ENCODE data around the gene MTHFD1L.

Gene MTHFD1L

GRCh38 chr6:150866991-150867501 is 1.5 kb downstream of the MTHFD1L start:
- Histone ChIP-seq H3K27ac (ENCODE audit: low read length) (peak overlapping the region; percentile 65), H2AFZ (ENCODE audit: low read depth, low read length) (peak overlapping the region; percentile 91), H3K79me2 (ENCODE audit: insufficient read depth, low read length) (peaks cover 59% of the 10 kb centered on the region), H3K9me3 (ENCODE audit: insufficient read depth, low read length, severe bottlenecking) (no peaks in the 10 kb centered on the region), H3K4me1 (ENCODE audit: insufficient read depth, low read length) (peaks cover 40% of the 10 kb centered on the region), H3K4me2 (ENCODE audit: insufficient read depth, low read length) (peak overlapping the region; percentile 95), H3K4me3 (ENCODE audit: low read depth in 1 of 2, low read length in 2 of 2) (peak overlapping the region; percentile 51 to 83; a peak in 3 of 4 replicates), H4K20me1 (ENCODE audit: insufficient read depth, low read length) (peaks cover 34% of the 10 kb centered on the region; the same call in 1 of the 2 replicates), H3K36me3 (ENCODE audit: insufficient read depth, low read length) (peaks cover 2% of the 10 kb centered on the region; the same call in 1 of the 2 replicates), H3K27me3 (ENCODE audit: insufficient read depth, low read length, poor library complexity) (peaks cover 14% of the 10 kb centered on the region), H3K9ac (ENCODE audit: low read depth, low read length) (peak overlapping the region; percentile 90)
- TF ChIP-seq EZH2 (IDR thresholded peaks at IDR 0.05; ENCODE audit: borderline replicate concordance, low read depth, low read length, severe bottlenecking) = no peak
- no peak for TF ChIP-seq CTCF (IDR thresholded peaks at IDR 0.05; ENCODE audit: borderline replicate concordance, extremely low read depth, low read length, poor library complexity, severe bottlenecking)
- DNase-seq (no peak), ATAC-seq (ENCODE audit: insufficient read depth, low read depth) (no peak)

DNA sequence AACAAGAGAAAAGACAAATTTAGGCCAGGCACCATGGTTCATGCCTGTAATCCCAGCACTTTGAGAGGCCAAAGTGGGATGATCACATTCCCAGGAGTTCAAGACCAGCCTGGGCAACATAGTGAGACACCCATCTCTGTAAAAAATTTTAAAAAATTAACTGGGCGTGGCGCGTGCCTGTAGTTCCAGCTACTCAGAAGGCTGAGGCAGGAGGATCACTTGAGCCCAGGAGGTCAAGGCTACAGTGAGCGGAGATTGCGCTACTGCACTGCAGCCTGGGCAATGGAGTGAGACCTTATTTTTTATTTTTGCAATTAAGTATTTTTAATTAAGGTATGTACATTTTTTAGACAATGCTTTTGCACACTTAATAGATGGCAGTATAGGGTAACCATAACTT is 3.3 kb downstream of the MTHFD1L start:
- H3K27me3 ChIP-seq (ENCODE audit: insufficient read depth, low read length, poor library complexity) = peaks cover 2% of the 10 kb centered on the region
- no peak overlapping the region for H3K27ac ChIP-seq (ENCODE audit: low read length)
- peaks cover 38% of the 10 kb centered on the region; the same call in 1 of the 2 replicates for H4K20me1 ChIP-seq (ENCODE audit: insufficient read depth, low read length)
- TF ChIP-seq EZH2 (IDR thresholded peaks at IDR 0.05; ENCODE audit: borderline replicate concordance, low read depth, low read length, severe bottlenecking) (no peak), CTCF (IDR thresholded peaks at IDR 0.05; ENCODE audit: borderline replicate concordance, extremely low read depth, low read length, poor library complexity, severe bottlenecking) (no peak)
- no peak overlapping the region for H3K4me2 ChIP-seq (ENCODE audit: insufficient read depth, low read length)
- no peak overlapping the region for H2AFZ ChIP-seq (ENCODE audit: low read depth, low read length)
- peaks cover 76% of the 10 kb centered on the region for H3K79me2 ChIP-seq (ENCODE audit: insufficient read depth, low read length)
- H3K4me3 ChIP-seq (ENCODE audit: low read depth in 1 of 2, low read length in 2 of 2) = no peak overlapping the region
- ATAC-seq (ENCODE audit: insufficient read depth, low read depth) = no peak
- peaks cover 30% of the 10 kb centered on the region for H3K4me1 ChIP-seq (ENCODE audit: insufficient read depth, low read length)
- peaks cover 2% of the 10 kb centered on the region for H3K36me3 ChIP-seq (ENCODE audit: insufficient read depth, low read length)
- H3K9ac ChIP-seq (ENCODE audit: low read depth, low read length) = no peak overlapping the region
- no peak for DNase-seq
- no peaks in the 10 kb centered on the region for H3K9me3 ChIP-seq (ENCODE audit: insufficient read depth, low read length, severe bottlenecking)

DNA sequence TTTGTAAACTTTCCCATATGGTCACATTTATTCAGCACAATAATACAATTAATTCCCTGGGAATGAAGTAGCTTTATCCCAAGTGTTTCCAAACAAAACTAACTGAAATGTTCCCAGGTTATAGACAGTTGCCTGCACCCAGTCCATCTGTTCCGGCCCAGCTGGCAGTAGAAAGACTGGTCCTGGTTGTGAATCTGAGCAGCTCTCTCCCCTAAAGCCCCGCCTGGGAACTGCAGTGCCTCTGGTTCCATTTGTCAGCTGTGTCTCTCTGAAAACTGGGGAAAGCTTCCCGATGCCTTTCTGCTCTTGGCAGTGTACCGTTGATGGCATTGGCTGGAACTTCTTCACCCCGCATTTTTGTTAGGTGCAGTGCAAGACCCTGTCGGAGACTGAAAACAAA is 8.7 kb downstream of the MTHFD1L start:
- H3K79me2 ChIP-seq (ENCODE audit: insufficient read depth, low read length) = peaks cover 89% of the 10 kb centered on the region
- H3K27ac ChIP-seq (ENCODE audit: low read length) = no peak overlapping the region
- no peak overlapping the region for H3K9ac ChIP-seq (ENCODE audit: low read depth, low read length)
- H3K9me3 ChIP-seq (ENCODE audit: insufficient read depth, low read length, severe bottlenecking) = no peaks in the 10 kb centered on the region
- peaks cover 47% of the 10 kb centered on the region; the same call in 1 of the 2 replicates for H4K20me1 ChIP-seq (ENCODE audit: insufficient read depth, low read length)
- H3K27me3 ChIP-seq (ENCODE audit: insufficient read depth, low read length, poor library complexity) = no peaks in the 10 kb centered on the region
- H3K4me3 ChIP-seq (ENCODE audit: low read depth in 1 of 2, low read length in 2 of 2) = no peak overlapping the region
- ATAC-seq (ENCODE audit: insufficient read depth, low read depth) (no peak), DNase-seq (no peak)
- no peak overlapping the region for H2AFZ ChIP-seq (ENCODE audit: low read depth, low read length)
- peaks cover 34% of the 10 kb centered on the region for H3K36me3 ChIP-seq (ENCODE audit: insufficient read depth, low read length)
- no peaks in the 10 kb centered on the region for H3K4me1 ChIP-seq (ENCODE audit: insufficient read depth, low read length)
- H3K4me2 ChIP-seq (ENCODE audit: insufficient read depth, low read length) = no peak overlapping the region
- TF ChIP-seq CTCF (IDR thresholded peaks at IDR 0.05; ENCODE audit: borderline replicate concordance, extremely low read depth, low read length, poor library complexity, severe bottlenecking) (no peak), EZH2 (IDR thresholded peaks at IDR 0.05; ENCODE audit: borderline replicate concordance, low read depth, low read length, severe bottlenecking) (no peak)

Data from DND-41 (cell line).